Nephron progenitor cell (in vitro differentiated cells): ENCODE data around the gene RIPPLY1.

Experiments used
- DNase-seq: peaks from one replicate; pipeline ENCODE4 v3.0.0; 2021
- H3K27ac Mint-ChIP-seq: 2 replicates; pipeline ENCODE4 v1.8.0; 2021; ENCODE audit warnings: mild to moderate bottlenecking, moderate library complexity, mixed read lengths
- H3K27me3 Mint-ChIP-seq: 2 replicates; pipeline ENCODE4 v1.8.0; 2021; ENCODE audit warnings: mild to moderate bottlenecking, low read depth, mixed read lengths; ENCODE audit not compliant: poor library complexity
- H3K36me3 Mint-ChIP-seq: 2 replicates; pipeline ENCODE4 v1.8.0; 2021; ENCODE audit warnings: low read depth, mixed read lengths
- H3K4me1 Mint-ChIP-seq: 2 replicates; pipeline ENCODE4 v1.8.0; 2021; ENCODE audit warnings: mixed read lengths
- H3K4me3 Mint-ChIP-seq: 2 replicates; pipeline ENCODE4 v1.8.0; 2021; ENCODE audit warnings: mild to moderate bottlenecking, moderate library complexity, mixed read lengths
- H3K9me3 Mint-ChIP-seq: 2 replicates; pipeline ENCODE4 v1.8.0; 2021; ENCODE audit warnings: mild to moderate bottlenecking, moderate library complexity, mixed read lengths
- CTCF ChIP-seq: fragments of 200-600 bp; sonication (generic); IDR thresholded peaks from 2 replicates; pipeline ENCODE4 v1.5.0; 2021; ENCODE audit warnings: antibody characterized with exemption

The RIPPLY1 gene

DNA sequence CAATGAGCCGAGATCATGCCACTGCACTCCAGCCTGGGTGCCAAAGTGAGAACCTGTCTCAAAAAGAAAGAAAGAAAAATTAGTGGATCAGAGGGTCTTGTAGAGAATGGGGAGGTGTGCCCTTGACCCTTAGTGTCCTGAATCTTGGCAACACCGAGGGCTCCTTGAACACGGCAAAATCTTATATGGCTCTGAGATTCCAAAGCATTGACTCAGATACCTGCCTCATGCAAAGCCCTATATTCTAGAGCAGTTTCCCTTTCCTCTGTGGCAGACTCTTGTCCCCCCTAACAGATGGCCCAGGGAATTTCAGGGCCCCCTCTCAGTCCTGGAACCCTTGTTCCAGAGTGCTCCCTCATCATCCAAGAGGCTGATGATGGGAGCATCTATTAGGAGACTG is 23.9 kb upstream of the RIPPLY1 start:
- H3K4me3 Mint-ChIP-seq = no peak overlapping the region
- no peaks in the 10 kb centered on the region for H3K36me3 Mint-ChIP-seq
- H3K9me3 Mint-ChIP-seq = peaks cover 13% of the 10 kb centered on the region
- TF ChIP-seq CTCF = no peak
- no peaks in the 10 kb centered on the region for H3K4me1 Mint-ChIP-seq
- DNase-seq = no peak
- H3K27me3 Mint-ChIP-seq = peaks cover 5% of the 10 kb centered on the region
- no peak overlapping the region for H3K27ac Mint-ChIP-seq

DNA sequence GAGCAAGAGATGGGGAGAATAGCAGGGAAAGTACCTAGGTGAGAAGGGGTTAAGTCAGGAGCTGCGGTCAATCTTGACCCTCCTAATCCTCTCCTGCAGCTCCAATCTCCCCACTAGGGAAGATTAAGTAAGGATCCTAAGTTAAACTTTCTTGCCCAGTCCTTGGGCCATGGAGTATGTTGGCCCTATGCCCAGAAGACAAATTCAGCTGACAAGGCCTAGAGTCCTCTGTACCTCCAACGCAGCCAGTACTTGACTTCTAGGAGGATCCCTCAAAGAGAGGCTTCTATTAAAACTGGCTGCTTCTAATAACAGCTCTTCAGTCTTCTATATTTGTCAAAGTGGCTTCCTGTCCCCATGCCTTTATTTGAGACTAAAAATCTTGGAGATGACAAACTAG is 18.5 kb upstream of the RIPPLY1 start:
- Mint-ChIP-seq H3K27ac (no peak overlapping the region), H3K4me3 (no peak overlapping the region), H3K36me3 (no peaks in the 10 kb centered on the region), H3K9me3 (peaks cover 19% of the 10 kb centered on the region), H3K27me3 (peaks cover 9% of the 10 kb centered on the region), H3K4me1 (peaks cover 15% of the 10 kb centered on the region)
- DNase-seq = no peak
- TF ChIP-seq CTCF = no peak

GRCh38 chrX:106919932-106920452 is 16.9 kb upstream of the RIPPLY1 start, which contains the start of gene CLDN2:
Gene CLDN2 (plus strand): TSS chrX:106920402. CDS start chrX:106928229, 7,827 bp downstream.
- Mint-ChIP-seq H3K4me3 (peak within 1 kb of the TSS; percentile 45), H3K27ac (peak within 1 kb of the TSS; percentile 84), H3K27me3 (peaks cover 11% of the 10 kb centered on the region), H3K36me3 (no peaks in the 10 kb centered on the region), H3K9me3 (peaks cover 27% of the 10 kb centered on the region), H3K4me1 (peaks cover 15% of the 10 kb centered on the region)
- TF ChIP-seq CTCF = no peak
- peak; percentile 43 for DNase-seq

DNA sequence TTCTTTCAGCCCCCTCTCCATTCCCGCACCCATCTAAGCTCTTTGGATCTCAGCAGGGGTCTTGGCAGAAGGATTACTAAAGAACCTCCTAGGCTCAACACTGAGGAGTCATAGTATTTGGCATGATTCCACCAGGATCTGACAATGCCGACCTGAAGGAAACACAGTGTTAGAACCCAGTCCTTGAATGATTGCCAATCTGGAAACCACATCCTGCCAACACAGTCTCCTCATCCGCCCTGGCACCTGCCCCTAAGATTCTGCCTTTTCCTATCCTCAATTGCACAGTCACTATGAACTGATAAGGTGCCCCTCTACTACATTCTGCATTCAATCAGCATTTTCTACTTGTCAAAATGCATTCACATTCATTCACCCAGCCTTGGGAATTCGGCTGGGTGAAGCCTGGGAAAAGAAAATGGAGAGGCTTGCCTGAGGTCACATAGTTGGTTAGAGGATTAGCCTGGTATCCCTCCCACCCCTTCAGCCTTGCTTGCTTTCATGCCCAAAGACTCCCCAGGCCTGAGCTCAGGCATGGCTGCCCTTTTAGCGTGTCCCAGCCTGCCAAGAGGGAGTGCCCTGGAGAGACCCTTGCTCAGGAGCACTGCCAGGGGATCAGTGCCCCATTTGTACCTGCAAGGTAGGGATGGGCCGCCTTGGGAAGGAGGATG is 14.8 kb upstream of the RIPPLY1 start:
- TF ChIP-seq CTCF = no peak
- Mint-ChIP-seq H3K36me3 (no peaks in the 10 kb centered on the region), H3K27ac (no peak overlapping the region), H3K27me3 (peaks cover 11% of the 10 kb centered on the region), H3K4me3 (no peak overlapping the region), H3K9me3 (peaks cover 27% of the 10 kb centered on the region), H3K4me1 (peaks cover 15% of the 10 kb centered on the region)
- no peak for DNase-seq

DNA sequence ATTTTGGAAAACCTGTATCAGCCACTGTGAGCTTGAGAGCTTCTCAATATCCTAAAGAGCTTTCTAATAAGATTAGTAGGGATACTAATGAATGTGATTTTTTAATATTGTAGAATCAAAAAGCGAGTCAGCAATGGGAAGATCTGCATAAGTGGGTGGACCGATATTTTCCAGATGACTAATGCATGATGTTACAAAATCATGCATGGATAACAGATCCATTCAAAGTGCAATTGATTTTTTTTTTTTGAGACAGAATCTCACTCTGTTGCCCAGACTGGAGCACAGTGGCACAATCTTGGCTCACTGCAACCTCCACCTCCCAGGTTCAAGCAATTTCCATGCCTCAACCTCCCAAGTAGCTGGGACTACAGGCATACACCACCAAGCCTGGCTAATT is 9.7 kb upstream of the RIPPLY1 start:
- Mint-ChIP-seq H3K9me3 (peaks cover 46% of the 10 kb centered on the region), H3K4me3 (no peak overlapping the region), H3K27me3 (peaks cover 18% of the 10 kb centered on the region), H3K4me1 (peaks cover 10% of the 10 kb centered on the region), H3K27ac (no peak overlapping the region), H3K36me3 (no peaks in the 10 kb centered on the region)
- TF ChIP-seq CTCF = no peak
- no peak for DNase-seq

GRCh38 chrX:106906361-106906760 is 3.2 kb upstream of the RIPPLY1 start:
- no peak overlapping the region for H3K4me3 Mint-ChIP-seq
- peaks cover 11% of the 10 kb centered on the region for H3K27me3 Mint-ChIP-seq
- no peak for TF ChIP-seq CTCF
- DNase-seq = no peak
- H3K9me3 Mint-ChIP-seq = peaks cover 52% of the 10 kb centered on the region
- H3K4me1 Mint-ChIP-seq = peaks cover 63% of the 10 kb centered on the region
- peak overlapping the region; percentile 2 for H3K27ac Mint-ChIP-seq
- no peaks in the 10 kb centered on the region for H3K36me3 Mint-ChIP-seq
